ENCODE measurements around the gene REEP1. TPM values are rescaled to one million over a fixed set of nuclear protein-coding genes. Genes with fewer than 3 reads are reported as not detected.

REEP1 gene
- total and polyA plus RNA-seq, 2 of the 4 experiments (the other 2 are of a cell fraction): under 0.01 to 0.03 TPM

DNA sequence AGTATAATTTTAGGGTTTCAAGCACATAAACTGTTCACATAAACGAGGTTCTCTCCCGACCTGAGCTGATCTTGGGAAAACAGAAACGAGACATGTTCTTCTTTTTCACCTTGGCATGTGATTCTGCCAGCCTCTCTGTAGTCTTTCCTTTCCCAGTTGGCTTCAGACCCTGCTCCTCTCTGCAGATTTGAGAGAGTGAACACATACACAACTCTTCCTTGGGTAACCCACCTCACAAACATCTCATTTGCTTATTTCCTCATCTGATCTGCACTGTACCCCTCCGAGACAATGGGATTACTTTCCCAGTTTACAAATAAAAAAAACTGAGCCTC is 46.1 kb downstream of the REEP1 start:
- no peak overlapping the region for H3K4ac ChIP-seq (ENCODE audit: low read depth, low read length)
- H3K18ac ChIP-seq (ENCODE audit: low read depth, low read length): no peak overlapping the region
- H3K4me1 ChIP-seq (ENCODE audit: control insufficient read depth, insufficient read depth, low read length): no peaks in the 10 kb centered on the region
- no peak overlapping the region for H3K56ac ChIP-seq (ENCODE audit: extremely low read depth, insufficient read depth, low read length)
- H3K23ac ChIP-seq (ENCODE audit: low read depth, low read length): no peak overlapping the region
- no peak overlapping the region for H2BK20ac ChIP-seq (ENCODE audit: low read depth, low read length)
- intact Hi-C loops (cut with micrococcal nuclease): no loop called here
- no peak overlapping the region for H3K4me3 ChIP-seq (ENCODE audit: insufficient read depth, low read depth, low read length)
- no CpG with 5 or more reads among the region's 4 CpGs for WGBS, 2 experiments (ENCODE audit: extremely low coverage in 2 of 2, insufficient read length in 1 of 2)
- dilution Hi-C loops (cut with HindIII; ENCODE audit: low sequenced_read_pairs, unreplicated experiment): no loop called here
- H3K14ac ChIP-seq (replicated peaks; ENCODE audit: low read depth, low read length): no peak overlapping the region
- no peak overlapping the region for H2BK15ac ChIP-seq (ENCODE audit: low read depth, low read length)
- CTCF ChIA-PET: no interaction called here
- POLR2A ChIA-PET (ENCODE audit: unreplicated experiment): no interaction called here
- H4K5ac ChIP-seq (ENCODE audit: low read depth, low read length): no peak overlapping the region
- ATAC-seq (ENCODE audit: low read depth) (no peak), DNase-seq (no peak)
- H3K4me2 ChIP-seq (ENCODE audit: low read depth, low read length): no peak overlapping the region
- TF ChIP-seq MXI1 (IDR thresholded peaks at IDR 0.05; ENCODE audit: borderline replicate concordance, low read depth, low read length): no peak
- no peak for TF ChIP-seq RAD21 (IDR thresholded peaks at IDR 0.05; ENCODE audit: low read length)
- no peak for TF ChIP-seq CEBPB (IDR thresholded peaks at IDR 0.05; ENCODE audit: low read depth, low read length)
- TF ChIP-seq SMC3 (IDR thresholded peaks at IDR 0.05; ENCODE audit: low read depth, low read length): no peak
- TF ChIP-seq, protein P1, sequence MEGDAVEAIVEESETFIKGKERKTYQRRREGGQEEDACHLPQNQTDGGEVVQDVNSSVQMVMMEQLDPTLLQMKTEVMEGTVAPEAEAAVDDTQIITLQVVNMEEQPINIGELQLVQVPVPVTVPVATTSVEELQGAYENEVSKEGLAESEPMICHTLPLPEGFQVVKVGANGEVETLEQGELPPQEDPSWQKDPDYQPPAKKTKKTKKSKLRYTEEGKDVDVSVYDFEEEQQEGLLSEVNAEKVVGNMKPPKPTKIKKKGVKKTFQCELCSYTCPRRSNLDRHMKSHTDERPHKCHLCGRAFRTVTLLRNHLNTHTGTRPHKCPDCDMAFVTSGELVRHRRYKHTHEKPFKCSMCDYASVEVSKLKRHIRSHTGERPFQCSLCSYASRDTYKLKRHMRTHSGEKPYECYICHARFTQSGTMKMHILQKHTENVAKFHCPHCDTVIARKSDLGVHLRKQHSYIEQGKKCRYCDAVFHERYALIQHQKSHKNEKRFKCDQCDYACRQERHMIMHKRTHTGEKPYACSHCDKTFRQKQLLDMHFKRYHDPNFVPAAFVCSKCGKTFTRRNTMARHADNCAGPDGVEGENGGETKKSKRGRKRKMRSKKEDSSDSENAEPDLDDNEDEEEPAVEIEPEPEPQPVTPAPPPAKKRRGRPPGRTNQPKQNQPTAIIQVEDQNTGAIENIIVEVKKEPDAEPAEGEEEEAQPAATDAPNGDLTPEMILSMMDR (conservative IDR thresholded peaks at IDR 0.05; ENCODE audit: low read depth, low read length): no peak
- TF ChIP-seq POLR2A (IDR thresholded peaks at IDR 0.05; ENCODE audit: low read depth, low read length): no peak
- no peak for TF ChIP-seq CHD1 (IDR thresholded peaks at IDR 0.05; ENCODE audit: low read depth, low read length)
- TF ChIP-seq FOS (IDR thresholded peaks at IDR 0.05; ENCODE audit: low read depth, low read length): no peak
- no peak for TF ChIP-seq RFX5 (IDR thresholded peaks at IDR 0.05; ENCODE audit: low read depth, low read length)
- TF ChIP-seq, protein P2, sequence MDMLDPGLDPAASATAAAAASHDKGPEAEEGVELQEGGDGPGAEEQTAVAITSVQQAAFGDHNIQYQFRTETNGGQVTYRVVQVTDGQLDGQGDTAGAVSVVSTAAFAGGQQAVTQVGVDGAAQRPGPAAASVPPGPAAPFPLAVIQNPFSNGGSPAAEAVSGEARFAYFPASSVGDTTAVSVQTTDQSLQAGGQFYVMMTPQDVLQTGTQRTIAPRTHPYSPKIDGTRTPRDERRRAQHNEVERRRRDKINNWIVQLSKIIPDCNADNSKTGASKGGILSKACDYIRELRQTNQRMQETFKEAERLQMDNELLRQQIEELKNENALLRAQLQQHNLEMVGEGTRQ (IDR thresholded peaks at IDR 0.05; ENCODE audit: low read depth, low read length): no peak
- TF ChIP-seq MAFK (IDR thresholded peaks at IDR 0.05; ENCODE audit: low read depth, low read length): no peak
- TF ChIP-seq, protein P3, sequence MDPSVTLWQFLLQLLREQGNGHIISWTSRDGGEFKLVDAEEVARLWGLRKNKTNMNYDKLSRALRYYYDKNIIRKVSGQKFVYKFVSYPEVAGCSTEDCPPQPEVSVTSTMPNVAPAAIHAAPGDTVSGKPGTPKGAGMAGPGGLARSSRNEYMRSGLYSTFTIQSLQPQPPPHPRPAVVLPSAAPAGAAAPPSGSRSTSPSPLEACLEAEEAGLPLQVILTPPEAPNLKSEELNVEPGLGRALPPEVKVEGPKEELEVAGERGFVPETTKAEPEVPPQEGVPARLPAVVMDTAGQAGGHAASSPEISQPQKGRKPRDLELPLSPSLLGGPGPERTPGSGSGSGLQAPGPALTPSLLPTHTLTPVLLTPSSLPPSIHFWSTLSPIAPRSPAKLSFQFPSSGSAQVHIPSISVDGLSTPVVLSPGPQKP (IDR thresholded peaks at IDR 0.05; ENCODE audit: borderline replicate concordance, low read depth, low read length): no peak
- TF ChIP-seq RCOR1 (IDR thresholded peaks at IDR 0.05; ENCODE audit: insufficient replicate concordance, low read length): no peak
- TF ChIP-seq MAZ (IDR thresholded peaks at IDR 0.05; ENCODE audit: borderline replicate concordance, low read depth, low read length): no peak
- H2AK9ac ChIP-seq (replicated peaks; ENCODE audit: low read depth, low read length, poor library complexity): no peak overlapping the region
- H2BK120ac ChIP-seq (ENCODE audit: low read depth, low read length): no peak overlapping the region
- H3K27ac ChIP-seq (ENCODE audit: insufficient read depth, low read length): no peak overlapping the region
- no peak overlapping the region for H2AFZ ChIP-seq (replicated peaks; ENCODE audit: low read length, poor library complexity)
- H4K8ac ChIP-seq (ENCODE audit: low read depth in 2 of 2, low read length in 2 of 2): no peak overlapping the region
- no peak overlapping the region for H4K91ac ChIP-seq (ENCODE audit: insufficient read depth, low read depth, low read length)
- no TSS peak for BruUV-seq (replicated peaks)
- no peak overlapping the region for H2AK5ac ChIP-seq (ENCODE audit: low read depth, low read length)
- in situ Hi-C loops (cut with MboI; ENCODE audit: low sequenced_read_pairs): no loop called here
- no peak overlapping the region for H3K9ac ChIP-seq (ENCODE audit: low read depth, low read length)
- no peaks in the 10 kb centered on the region for H3K36me3 ChIP-seq (ENCODE audit: control insufficient read depth, insufficient read depth, low read length)
- H3K27me3 ChIP-seq (ENCODE audit: control insufficient read depth, insufficient read depth, low read length): peaks cover 16% of the 10 kb centered on the region
- H4K20me1 ChIP-seq (ENCODE audit: insufficient read depth, low read length): no peaks in the 10 kb centered on the region
- no peaks in the 10 kb centered on the region for H3K9me1 ChIP-seq (ENCODE audit: insufficient read depth, low read length)
- H3K9me3 ChIP-seq (ENCODE audit: control insufficient read depth, insufficient read depth, low read length): no peaks in the 10 kb centered on the region
- no peaks in the 10 kb centered on the region for H3K79me1 ChIP-seq (ENCODE audit: low read depth in 1 of 2, low read length in 2 of 2)
- H2BK5ac ChIP-seq (ENCODE audit: low read depth, low read length, poor library complexity, severe bottlenecking): no peak overlapping the region

Measured in IMR-90 (cell line).